Nephron (organoid): ENCODE measurements around the gene ZMAT3.

Source experiments
- H3K27ac Mint-ChIP-seq, 3 experiments: 2 replicates each; pipeline ENCODE4 v1.8.0; 2020; ENCODE audit warnings: mixed read lengths in 3 of 3, mild to moderate bottlenecking in 2 of 3, moderate library complexity in 1 of 3
- H3K27me3 Mint-ChIP-seq: 2 replicates; pipeline ENCODE4 v1.8.0; 2021; ENCODE audit warnings: low read depth, mild to moderate bottlenecking, moderate library complexity, mixed read lengths
- H3K36me3 Mint-ChIP-seq: 2 replicates; pipeline ENCODE4 v1.8.0; 2020; ENCODE audit warnings: low read depth, mixed read lengths
- H3K4me1 Mint-ChIP-seq: 2 replicates; pipeline ENCODE4 v1.8.0; 2020; ENCODE audit warnings: mixed read lengths
- H3K4me3 Mint-ChIP-seq, 3 experiments: 2 replicates each; pipeline ENCODE4 v1.8.0; 2020; ENCODE audit warnings: mild to moderate bottlenecking in 3 of 3, mixed read lengths in 3 of 3, moderate library complexity in 2 of 3
- H3K9me3 Mint-ChIP-seq: 2 replicates; pipeline ENCODE4 v1.8.0; 2020; ENCODE audit warnings: mixed read lengths
- CTCF ChIP-seq, 3 experiments: fragments of 200-600 bp; sonication (generic); IDR thresholded peaks; one replicate each; pipeline ENCODE4 v1.5.0; 2021; ENCODE audit warnings: antibody characterized with exemption in 3 of 3; ENCODE audit not compliant: unreplicated experiment in 3 of 3

Gene ZMAT3

GRCh38 chr3:179020112-179020511 is 51.5 kb downstream of the ZMAT3 start:
- H3K36me3 Mint-ChIP-seq = peaks cover 4% of the 10 kb centered on the region
- H3K9me3 Mint-ChIP-seq = no peaks in the 10 kb centered on the region
- peaks cover 37% of the 10 kb centered on the region for H3K4me1 Mint-ChIP-seq
- peak overlapping the region; percentile 2 to 51 (median 16) for H3K27ac Mint-ChIP-seq
- H3K4me3 Mint-ChIP-seq = no peak overlapping the region
- H3K27me3 Mint-ChIP-seq = no peaks in the 10 kb centered on the region
- TF ChIP-seq CTCF (IDR thresholded peaks at IDR 0.05; ENCODE audit: unreplicated experiment in 3 of 3) = no peak

- Mint-ChIP-seq H3K27me3 (no peaks in the 10 kb centered on the region), H3K4me1 (peaks cover 37% of the 10 kb centered on the region), H3K27ac (no peak overlapping the region), H3K4me3 (no peak overlapping the region), H3K36me3 (no peaks in the 10 kb centered on the region), H3K9me3 (no peaks in the 10 kb centered on the region)
- no peak for TF ChIP-seq CTCF (IDR thresholded peaks at IDR 0.05; ENCODE audit: unreplicated experiment in 3 of 3)
Measured at GRCh38 chr3:179018808-179019207, 52.8 kb downstream of the ZMAT3 start.

GRCh38 chr3:179016979-179017670 is 54.5 kb downstream of the ZMAT3 start:
- Mint-ChIP-seq H3K27me3 (no peaks in the 10 kb centered on the region), H3K4me3 (no peak overlapping the region), H3K9me3 (no peaks in the 10 kb centered on the region), H3K36me3 (no peaks in the 10 kb centered on the region), H3K27ac (no peak overlapping the region), H3K4me1 (peaks cover 37% of the 10 kb centered on the region)
- TF ChIP-seq CTCF (IDR thresholded peaks at IDR 0.05; ENCODE audit: unreplicated experiment in 3 of 3) = no peak

- Mint-ChIP-seq H3K27me3 (no peaks in the 10 kb centered on the region), H3K9me3 (peaks cover 2% of the 10 kb centered on the region), H3K4me1 (peaks cover 24% of the 10 kb centered on the region), H3K4me3 (no peak overlapping the region), H3K27ac (no peak overlapping the region), H3K36me3 (no peaks in the 10 kb centered on the region)
- peak; percentile 93 to 95 (median 95) for TF ChIP-seq CTCF (IDR thresholded peaks at IDR 0.05; ENCODE audit: unreplicated experiment in 3 of 3)
Measured at GRCh38 chr3:179015551-179016020, 56.0 kb downstream of the ZMAT3 start.

- H3K27me3 Mint-ChIP-seq = peaks cover 6% of the 10 kb centered on the region
- peaks cover 28% of the 10 kb centered on the region for H3K9me3 Mint-ChIP-seq
- no peaks in the 10 kb centered on the region for H3K36me3 Mint-ChIP-seq
- H3K27ac Mint-ChIP-seq = no peak overlapping the region
- no peak overlapping the region for H3K4me3 Mint-ChIP-seq
- TF ChIP-seq CTCF (IDR thresholded peaks at IDR 0.05; ENCODE audit: unreplicated experiment in 3 of 3) = no peak
- no peaks in the 10 kb centered on the region for H3K4me1 Mint-ChIP-seq
Measured at GRCh38 chr3:179005706-179006105, 65.9 kb downstream of the ZMAT3 start.

- no peak for TF ChIP-seq CTCF (IDR thresholded peaks at IDR 0.05; ENCODE audit: unreplicated experiment in 3 of 3)
- Mint-ChIP-seq H3K4me1 (no peaks in the 10 kb centered on the region), H3K27ac (no peak overlapping the region), H3K36me3 (no peaks in the 10 kb centered on the region), H3K9me3 (peaks cover 25% of the 10 kb centered on the region), H3K27me3 (peaks cover 6% of the 10 kb centered on the region), H3K4me3 (no peak overlapping the region)
Measured at GRCh38 chr3:179005213-179005612, 66.4 kb downstream of the ZMAT3 start.
